Amniotic epithelial cell (primary cell): ENCODE data around the gene TFIP11.
A peak's percentile ranks its signal among the peaks of the same experiment; 100 is the strongest.
"Not testable (repeated sequence)": the region's sequence is repeated elsewhere in the genome, so short reads cannot be mapped to it uniquely, and the experiment has no call there.

ENCODE experiments used
- DNase-seq: peaks from one replicate; pipeline ENCODE4 v3.0.0-alpha.2; 2010; ENCODE audit warnings: low read depth

Gene TFIP11

GRCh38 chr22:26541167-26541819 lies 29.0 kb upstream of the TFIP11 start:
- DNase-seq: no peak

- DNase-seq: no peak
Measured at GRCh38 chr22:26540119-26540518, 27.8 kb upstream of the TFIP11 start.

- DNase-seq: no peak
Measured at GRCh38 chr22:26536762-26537134, 24.5 kb upstream of the TFIP11 start.

- no peak for DNase-seq
Measured at GRCh38 chr22:26536056-26536761, 23.9 kb upstream of the TFIP11 start.

GRCh38 chr22:26535603-26535908 lies 23.3 kb upstream of the TFIP11 start:
- no peak for DNase-seq

- DNase-seq: no peak
Measured at GRCh38 chr22:26534874-26535602, 22.8 kb upstream of the TFIP11 start.

GRCh38 chr22:26534171-26534855 lies 22.0 kb upstream of the TFIP11 start:
- no peak for DNase-seq

GRCh38 chr22:26529345-26529744 lies 17.1 kb upstream of the TFIP11 start:
- DNase-seq: peak; percentile 56

GRCh38 chr22:26528518-26528917 lies 16.2 kb upstream of the TFIP11 start:
- not testable (repeated sequence) for DNase-seq

GRCh38 chr22:26527574-26528465 lies 15.5 kb upstream of the TFIP11 start:
- no peak for DNase-seq

GRCh38 chr22:26527167-26527566 lies 14.9 kb upstream of the TFIP11 start:
- no peak for DNase-seq

- no peak for DNase-seq
Measured at GRCh38 chr22:26525946-26526564, 13.8 kb upstream of the TFIP11 start.

GRCh38 chr22:26524870-26525269 lies 12.6 kb upstream of the TFIP11 start:
- no peak for DNase-seq

- no peak for DNase-seq
Measured at GRCh38 chr22:26522592-26522991, 10.3 kb upstream of the TFIP11 start.

GRCh38 chr22:26522012-26522411 lies 9.7 kb upstream of the TFIP11 start:
- no peak for DNase-seq

GRCh38 chr22:26517429-26517828 lies 5.2 kb upstream of the TFIP11 start:
- no peak for DNase-seq

- DNase-seq: no peak
Measured at GRCh38 chr22:26516503-26516902, 4.2 kb upstream of the TFIP11 start.

GRCh38 chr22:26515931-26516330 lies 3.7 kb upstream of the TFIP11 start:
- no peak for DNase-seq

- no peak for DNase-seq
Measured at GRCh38 chr22:26514419-26515161, 2.3 kb upstream of the TFIP11 start.

GRCh38 chr22:26513838-26514237 lies 1.6 kb upstream of the TFIP11 start:
- DNase-seq: no peak

- no peak for DNase-seq
Measured at GRCh38 chr22:26508148-26508547, 4.1 kb downstream of the TFIP11 start.
